GM18499 (cell line): ENCODE measurements around the gene PRRT1.
A peak's percentile ranks its signal among the peaks of the same experiment; 100 is the strongest.

Experiments
- ATAC-seq: cut with Tn5 transposase; IDR thresholded peaks from one replicate; pipeline ENCODE4 v1.9.1; 2021; ENCODE audit warnings: moderate number of reproducible peaks; ENCODE audit not compliant: insufficient read depth, unreplicated experiment

Gene PRRT1

GRCh38 chr6:32127717-32128592 lies 23.8 kb downstream of the PRRT1 start, which contains the start of gene ATF6B:
Gene ATF6B (minus strand): TSS chr6:32128246. CDS start chr6:32128207, 39 bp downstream.
- ATAC-seq: peak; percentile 67

GRCh38 chr6:32127409-32127716 lies 24.4 kb downstream of the PRRT1 start:
- ATAC-seq: no peak

GRCh38 chr6:32126880-32127279 lies 24.9 kb downstream of the PRRT1 start:
- ATAC-seq: no peak

- no peak for ATAC-seq
Observed at GRCh38 chr6:32123681-32124080, 28.1 kb downstream of the PRRT1 start.

- no peak for ATAC-seq
Observed at GRCh38 chr6:32120573-32121059, 31.1 kb downstream of the PRRT1 start.

GRCh38 chr6:32118782-32119628 lies 32.7 kb downstream of the PRRT1 start:
- ATAC-seq: no peak

- ATAC-seq: no peak
Observed at GRCh38 chr6:32117461-32117860, 34.3 kb downstream of the PRRT1 start.

- no peak for ATAC-seq
Observed at GRCh38 chr6:32116674-32117073, 35.1 kb downstream of the PRRT1 start.

- ATAC-seq: no peak
Observed at GRCh38 chr6:32115623-32116022, 36.1 kb downstream of the PRRT1 start.

GRCh38 chr6:32114796-32115195 lies 36.9 kb downstream of the PRRT1 start:
- no peak for ATAC-seq

GRCh38 chr6:32113386-32114352 lies 38.1 kb downstream of the PRRT1 start:
- ATAC-seq: no peak

GRCh38 chr6:32112431-32112980 lies 39.2 kb downstream of the PRRT1 start:
- ATAC-seq: no peak

GRCh38 chr6:32111424-32112066 lies 40.2 kb downstream of the PRRT1 start:
- no peak for ATAC-seq

- no peak for ATAC-seq
Observed at GRCh38 chr6:32110632-32111031, 41.1 kb downstream of the PRRT1 start.

- no peak for ATAC-seq
Observed at GRCh38 chr6:32109765-32110160, 42.0 kb downstream of the PRRT1 start.

GRCh38 chr6:32109114-32109764 lies 42.5 kb downstream of the PRRT1 start, which contains the start of gene TNXB:
Gene TNXB (minus strand): TSS chr6:32109338. CDS start chr6:32098198, 11,140 bp downstream.
- ATAC-seq: no peak

- no peak for ATAC-seq
Observed at GRCh38 chr6:32108727-32109113, 43.0 kb downstream of the PRRT1 start.

- ATAC-seq: no peak
Observed at GRCh38 chr6:32108094-32108627, 43.6 kb downstream of the PRRT1 start.
